IMR-90 (cell line): ENCODE results near the gene ETV6.

Source experiments
- RAD21 ChIP-seq: IDR thresholded peaks from 2 replicates; pipeline ENCODE4 v1.6.1; 2012; ENCODE audit warnings: low read length, improper control_type of control experiment
- RFX5 ChIP-seq: IDR thresholded peaks from 2 replicates; pipeline ENCODE4 v1.8.0; 2012; ENCODE audit warnings: low read depth, mild to moderate bottlenecking, low read length, moderate library complexity
- TF ChIP-seq, protein P1 (sequence below): conservative IDR thresholded peaks from 2 replicates; pipeline ENCODE4 v1.5.1; 2012; ENCODE audit warnings: mild to moderate bottlenecking, low read depth, low read length, improper control_type of control experiment

GRCh38 chr12:11748903-11749302, 99.4 kb downstream of the ETV6 start:
- TF ChIP-seq, protein P1, sequence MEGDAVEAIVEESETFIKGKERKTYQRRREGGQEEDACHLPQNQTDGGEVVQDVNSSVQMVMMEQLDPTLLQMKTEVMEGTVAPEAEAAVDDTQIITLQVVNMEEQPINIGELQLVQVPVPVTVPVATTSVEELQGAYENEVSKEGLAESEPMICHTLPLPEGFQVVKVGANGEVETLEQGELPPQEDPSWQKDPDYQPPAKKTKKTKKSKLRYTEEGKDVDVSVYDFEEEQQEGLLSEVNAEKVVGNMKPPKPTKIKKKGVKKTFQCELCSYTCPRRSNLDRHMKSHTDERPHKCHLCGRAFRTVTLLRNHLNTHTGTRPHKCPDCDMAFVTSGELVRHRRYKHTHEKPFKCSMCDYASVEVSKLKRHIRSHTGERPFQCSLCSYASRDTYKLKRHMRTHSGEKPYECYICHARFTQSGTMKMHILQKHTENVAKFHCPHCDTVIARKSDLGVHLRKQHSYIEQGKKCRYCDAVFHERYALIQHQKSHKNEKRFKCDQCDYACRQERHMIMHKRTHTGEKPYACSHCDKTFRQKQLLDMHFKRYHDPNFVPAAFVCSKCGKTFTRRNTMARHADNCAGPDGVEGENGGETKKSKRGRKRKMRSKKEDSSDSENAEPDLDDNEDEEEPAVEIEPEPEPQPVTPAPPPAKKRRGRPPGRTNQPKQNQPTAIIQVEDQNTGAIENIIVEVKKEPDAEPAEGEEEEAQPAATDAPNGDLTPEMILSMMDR, result no peak
- TF ChIP-seq RFX5, result no peak
- no peak for TF ChIP-seq RAD21
